ENCODE data around the gene CTXND2.

CTXND2 gene

GRCh38 chr1:150961756-150962155, 74.8 kb downstream of the CTXND2 start:
- DNase-seq (ENCODE audit: low spot score), result peak; percentile 25
